GM06990 (cell line): ENCODE measurements around the gene PM20D1.

Experiments used
- DNase-seq: peaks from one replicate; pipeline ENCODE4 v3.0.0-alpha.2; 2011; ENCODE audit not compliant: insufficient read length; ENCODE audit errors: extremely low read depth
- H3K27me3 ChIP-seq: replicated peaks from 2 replicates; pipeline ENCODE4 v1.6.0; 2011; ENCODE audit warnings: low read length; ENCODE audit not compliant: control insufficient read depth, insufficient read depth
- H3K36me3 ChIP-seq: 2 replicates; pipeline ENCODE4 v1.5.1; 2011; ENCODE audit warnings: low read length; ENCODE audit not compliant: control insufficient read depth, insufficient read depth
- H3K4me3 ChIP-seq: replicated peaks from 2 replicates; pipeline ENCODE4 v1.5.1; 2011; ENCODE audit warnings: low read depth, mild to moderate bottlenecking, control low read depth, low read length
- TF ChIP-seq, protein P1 (sequence below): IDR thresholded peaks from 2 replicates; pipeline ENCODE4 v1.5.1; 2011; ENCODE audit warnings: low read length, control low read depth, mild to moderate bottlenecking, inconsistent platforms; ENCODE audit not compliant: insufficient read depth, poor library complexity, severe bottlenecking

PM20D1 gene

DNA sequence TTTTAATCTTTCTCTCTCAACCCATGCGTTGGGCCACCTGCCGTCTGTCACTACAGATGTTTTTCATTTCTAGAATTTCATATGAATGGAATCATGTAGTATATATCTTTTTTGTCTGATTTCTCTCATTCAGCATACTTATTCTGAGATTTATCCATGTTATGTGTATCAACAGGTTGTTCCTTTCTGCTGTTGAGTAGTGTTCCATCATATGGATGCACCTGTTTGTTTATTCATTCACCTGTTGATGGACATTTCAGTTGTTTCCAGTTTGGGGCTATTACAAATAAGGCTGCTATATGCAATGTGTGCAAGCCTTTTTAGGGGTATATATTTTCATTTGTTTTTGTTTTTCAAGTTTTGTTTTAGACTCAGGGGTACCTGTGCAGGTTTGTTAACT is 27.5 kb downstream of the PM20D1 start:
- no peak overlapping the region for H3K4me3 ChIP-seq
- no peaks in the 10 kb centered on the region for H3K36me3 ChIP-seq
- DNase-seq = no peak
- no peaks in the 10 kb centered on the region; the same call in 1 of the 2 replicates for H3K27me3 ChIP-seq
- TF ChIP-seq, protein P1, sequence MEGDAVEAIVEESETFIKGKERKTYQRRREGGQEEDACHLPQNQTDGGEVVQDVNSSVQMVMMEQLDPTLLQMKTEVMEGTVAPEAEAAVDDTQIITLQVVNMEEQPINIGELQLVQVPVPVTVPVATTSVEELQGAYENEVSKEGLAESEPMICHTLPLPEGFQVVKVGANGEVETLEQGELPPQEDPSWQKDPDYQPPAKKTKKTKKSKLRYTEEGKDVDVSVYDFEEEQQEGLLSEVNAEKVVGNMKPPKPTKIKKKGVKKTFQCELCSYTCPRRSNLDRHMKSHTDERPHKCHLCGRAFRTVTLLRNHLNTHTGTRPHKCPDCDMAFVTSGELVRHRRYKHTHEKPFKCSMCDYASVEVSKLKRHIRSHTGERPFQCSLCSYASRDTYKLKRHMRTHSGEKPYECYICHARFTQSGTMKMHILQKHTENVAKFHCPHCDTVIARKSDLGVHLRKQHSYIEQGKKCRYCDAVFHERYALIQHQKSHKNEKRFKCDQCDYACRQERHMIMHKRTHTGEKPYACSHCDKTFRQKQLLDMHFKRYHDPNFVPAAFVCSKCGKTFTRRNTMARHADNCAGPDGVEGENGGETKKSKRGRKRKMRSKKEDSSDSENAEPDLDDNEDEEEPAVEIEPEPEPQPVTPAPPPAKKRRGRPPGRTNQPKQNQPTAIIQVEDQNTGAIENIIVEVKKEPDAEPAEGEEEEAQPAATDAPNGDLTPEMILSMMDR = no peak

DNA sequence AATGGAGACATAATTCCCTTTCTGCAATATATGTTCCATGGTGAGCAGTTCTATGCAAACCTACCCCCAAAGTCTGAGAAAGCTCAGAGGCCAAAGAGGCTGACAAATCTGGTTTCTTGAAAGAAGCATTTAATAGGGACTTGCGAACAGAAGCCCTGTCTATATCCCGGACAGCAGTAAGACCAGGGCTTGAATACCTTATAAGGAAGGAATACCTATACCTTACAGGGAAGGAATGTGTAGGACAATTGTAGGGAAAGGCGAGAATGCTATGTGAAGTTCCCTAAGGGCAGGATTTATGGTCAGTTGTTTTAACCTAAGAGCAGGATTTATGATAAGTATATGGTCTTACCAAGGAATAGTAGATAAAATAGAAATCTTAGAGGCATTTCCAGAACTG is 31.9 kb downstream of the PM20D1 start:
- no peak for DNase-seq
- TF ChIP-seq, protein P1 = no peak
- H3K4me3 ChIP-seq = no peak overlapping the region
- H3K27me3 ChIP-seq = no peaks in the 10 kb centered on the region; the same call in 1 of the 2 replicates
- H3K36me3 ChIP-seq = no peaks in the 10 kb centered on the region

DNA sequence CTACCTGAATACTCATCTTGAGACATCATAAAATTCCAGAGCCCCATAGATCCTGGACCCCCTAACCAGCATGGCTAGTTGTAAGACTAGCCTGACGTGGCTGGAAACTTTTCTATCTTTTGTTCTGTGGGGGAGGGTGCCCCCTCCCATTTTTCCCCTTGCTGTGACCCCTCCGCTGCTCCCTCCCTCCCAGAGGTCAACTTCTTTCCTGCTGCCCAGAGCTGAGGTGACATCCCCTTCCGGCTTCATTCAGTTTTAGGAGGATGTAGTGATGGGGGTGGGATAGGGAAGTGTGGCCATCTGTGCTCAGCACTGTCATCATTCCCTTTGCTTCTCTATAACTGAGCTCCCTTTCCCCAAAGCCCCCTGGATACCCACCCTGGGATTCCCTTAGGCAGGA is 32.6 kb downstream of the PM20D1 start:
- Histone ChIP-seq H3K4me3 (no peak overlapping the region), H3K27me3 (no peaks in the 10 kb centered on the region; the same call in 1 of the 2 replicates), H3K36me3 (no peaks in the 10 kb centered on the region)
- TF ChIP-seq, protein P1 = no peak
- DNase-seq = no peak

DNA sequence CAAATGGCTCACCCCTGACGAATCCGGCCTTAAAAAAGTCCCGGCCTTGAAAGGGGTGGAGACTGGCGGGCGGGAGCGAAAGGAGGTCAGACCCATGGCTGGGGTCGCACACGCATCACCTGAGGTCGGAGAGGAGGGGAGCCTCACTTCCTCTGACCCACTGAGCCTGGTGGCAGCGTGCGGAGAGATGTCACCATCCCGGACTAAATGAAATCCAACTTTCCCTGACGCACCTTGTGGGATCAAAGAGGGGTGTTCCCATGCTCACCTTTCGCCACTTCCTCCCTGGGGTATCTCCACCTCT is 36.2 kb downstream of the PM20D1 start:
- no peak for DNase-seq
- TF ChIP-seq, protein P1 = no peak

DNA sequence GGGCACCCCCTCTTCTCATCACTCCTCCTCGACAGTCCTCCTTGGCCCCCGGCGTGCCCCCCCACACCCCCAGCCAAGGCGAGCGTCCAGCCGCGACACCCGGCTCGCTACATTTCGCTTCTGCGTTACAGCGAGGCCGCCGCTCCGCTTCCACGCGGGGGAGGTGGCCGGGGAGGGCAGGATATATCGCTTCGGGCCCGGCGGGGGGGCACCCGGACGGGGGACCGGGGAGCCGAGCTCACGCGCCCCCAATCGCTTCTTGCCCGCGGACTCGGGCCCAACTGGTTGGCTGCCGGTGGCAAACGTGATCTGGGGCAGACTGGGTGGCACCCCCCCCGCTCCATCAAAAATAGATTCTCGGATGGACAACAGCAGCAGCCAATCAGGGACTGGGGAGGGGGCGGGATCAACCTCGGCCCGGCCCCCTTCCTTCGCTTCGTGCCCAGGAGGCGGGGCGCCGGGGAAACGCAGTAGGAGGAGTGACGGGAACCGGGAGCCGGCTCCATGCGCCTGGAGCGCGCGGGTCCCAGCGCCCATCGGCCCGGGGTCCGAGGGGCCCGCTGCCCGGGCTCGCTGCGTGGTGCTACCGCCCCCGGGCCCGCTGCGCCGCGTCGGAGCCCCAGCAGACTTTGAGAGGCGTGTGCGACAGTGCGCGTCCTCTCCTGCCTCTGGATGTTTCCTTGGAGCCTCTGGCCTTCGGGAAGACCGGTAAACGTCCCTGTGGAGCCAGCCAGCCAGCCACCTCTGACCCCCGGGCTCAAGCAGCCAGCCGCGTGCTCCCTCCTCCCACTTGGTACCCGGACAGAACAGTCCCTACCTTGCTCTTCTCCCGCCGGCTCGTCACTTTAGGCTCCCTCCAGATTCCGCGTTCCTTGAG is 36.8 kb downstream of the PM20D1 start, which contains the start of gene SLC41A1:
Gene SLC41A1 (minus strand): TSS at position 321 of the 877 bp plus-strand sequence. CDS start 2,757 bp downstream, outside the sequence.
- DNase-seq = peak; percentile 78
- H3K36me3 ChIP-seq = no peaks in the 10 kb centered on the region
- peak within 1 kb of the TSS; percentile 55 for H3K4me3 ChIP-seq
- TF ChIP-seq, protein P1 = no peak
- no peaks in the 10 kb centered on the region; the same call in 1 of the 2 replicates for H3K27me3 ChIP-seq

More for the DNA sequence above, 36.2 kb downstream of the PM20D1 start:
- Histone ChIP-seq H3K4me3 (peak overlapping the region; percentile 55), H3K36me3 (no peaks in the 10 kb centered on the region), H3K27me3 (no peaks in the 10 kb centered on the region; the same call in 1 of the 2 replicates)
